ENCODE data around the gene PRLHR.

GRCh38 chr10:118635674-118636402 lies 40.4 kb upstream of the PRLHR start:
- TF ChIP-seq CTCF (conservative IDR thresholded peaks at IDR 0.05; ENCODE audit: low read depth, low read length) = no peak
- no peak for TF ChIP-seq EZH2 (IDR thresholded peaks at IDR 0.05; ENCODE audit: borderline replicate concordance, low read depth, low read length, poor library complexity, severe bottlenecking)

Measured in A673 (cell line).